GM12864 (cell line): ENCODE data around the gene CDH23.

Experiments
- DNase-seq: peaks from one replicate; pipeline ENCODE4 v3.0.0-alpha.2; 2011; ENCODE audit warnings: low read depth
- H3K4me3 ChIP-seq: 2 replicates; pipeline ENCODE4 v1.5.1; 2011; ENCODE audit warnings: mild to moderate bottlenecking, low read depth, low read length, control low read depth
- CTCF ChIP-seq: IDR thresholded peaks from 2 replicates; pipeline ENCODE4 v1.5.1; 2011; ENCODE audit warnings: low read depth, mild to moderate bottlenecking, moderate library complexity, low read length, control low read depth, inconsistent platforms; ENCODE audit errors: missing control alignments

CDH23 gene

GRCh38 chr10:71671994-71672946 lies 275.6 kb downstream of the CDH23 start:
- no peak overlapping the region for H3K4me3 ChIP-seq
- no peak for DNase-seq
- TF ChIP-seq CTCF, result no peak

- TF ChIP-seq CTCF, result no peak
- no peak overlapping the region for H3K4me3 ChIP-seq
- no peak for DNase-seq
Observed at GRCh38 chr10:71675295-71675970, 278.7 kb downstream of the CDH23 start.

GRCh38 chr10:71677261-71677660 lies 280.5 kb downstream of the CDH23 start:
- DNase-seq, result no peak

GRCh38 chr10:71678057-71678805 lies 281.5 kb downstream of the CDH23 start:
- no peak for TF ChIP-seq CTCF
- DNase-seq, result no peak
- no peak overlapping the region for H3K4me3 ChIP-seq

More at GRCh38 chr10:71677261-71677660, 280.5 kb downstream of the CDH23 start:
- TF ChIP-seq CTCF, result no peak
- H3K4me3 ChIP-seq, result no peak overlapping the region

- no peak overlapping the region for H3K4me3 ChIP-seq
- DNase-seq, result no peak
- no peak for TF ChIP-seq CTCF
Observed at GRCh38 chr10:71679425-71679824, 282.7 kb downstream of the CDH23 start.

GRCh38 chr10:71681977-71682376 lies 285.3 kb downstream of the CDH23 start:
- no peak for TF ChIP-seq CTCF
- no peak for DNase-seq
- H3K4me3 ChIP-seq, result no peak overlapping the region
